Astrocyte (in vitro differentiated cells and primary cell): ENCODE measurements around the gene CLNK. TPM values are rescaled to one million over a fixed set of nuclear protein-coding genes. Genes with fewer than 3 reads are reported as not detected.

Experiments used
- DNase-seq: peaks from one replicate; pipeline ENCODE4 v3.0.0-alpha.2; 2010; ENCODE audit warnings: low read depth
- FAIRE-seq: peaks from 2 replicates; lab custom pipeline; 2011; peaks lifted over from hg19 to GRCh38; lab: Jason Lieb, UNC
- H2AFZ ChIP-seq: 2 replicates; pipeline ENCODE4 v1.6.0; 2012; ENCODE audit warnings: low read depth, low read length, inconsistent platforms
- H3K27ac ChIP-seq: 2 replicates; pipeline ENCODE4 v1.5.1; 2011; ENCODE audit warnings: low read depth, low read length, inconsistent platforms
- H3K27me3 ChIP-seq: 2 replicates; pipeline ENCODE4 v1.6.0; 2011; ENCODE audit warnings: low read length, inconsistent platforms; ENCODE audit not compliant: insufficient read depth
- H3K36me3 ChIP-seq: 2 replicates; pipeline ENCODE4 v1.5.1; 2011; ENCODE audit warnings: low read length, inconsistent platforms; ENCODE audit not compliant: insufficient read depth
- H3K4me1 ChIP-seq: 2 replicates; pipeline ENCODE4 v1.5.1; 2011; ENCODE audit warnings: low read length, inconsistent platforms; ENCODE audit not compliant: insufficient read depth
- H3K4me2 ChIP-seq: 2 replicates; pipeline ENCODE4 v1.6.0; 2012; ENCODE audit warnings: low read length, inconsistent platforms
- H3K4me3 ChIP-seq: 2 replicates; pipeline ENCODE4 v1.5.1; 2011; ENCODE audit warnings: low read depth, mild to moderate bottlenecking, low read length, inconsistent platforms; ENCODE audit not compliant: insufficient read depth
- H3K79me2 ChIP-seq: 2 replicates; pipeline ENCODE4 v1.6.0; 2012; ENCODE audit warnings: mild to moderate bottlenecking, low read length, inconsistent platforms; ENCODE audit not compliant: insufficient read depth
- H3K9ac ChIP-seq: 2 replicates; pipeline ENCODE4 v1.6.0; 2012; ENCODE audit warnings: mild to moderate bottlenecking, low read length, inconsistent platforms
- H3K9me3 ChIP-seq: 2 replicates; pipeline ENCODE4 v1.5.1; 2012; ENCODE audit warnings: low read depth, mild to moderate bottlenecking, low read length, inconsistent platforms; ENCODE audit not compliant: insufficient read depth
- H4K20me1 ChIP-seq: 2 replicates; pipeline ENCODE4 v1.6.0; 2012; ENCODE audit warnings: low read length, inconsistent platforms; ENCODE audit not compliant: insufficient read depth
- H3K27ac Mint-ChIP-seq: one replicate; pipeline ENCODE4 v1.8.0; 2021; ENCODE audit warnings: mild to moderate bottlenecking, mixed read lengths; ENCODE audit not compliant: unreplicated experiment
- H3K27me3 Mint-ChIP-seq: one replicate; pipeline ENCODE4 v1.8.0; 2021; ENCODE audit warnings: low read depth, mixed read lengths; ENCODE audit not compliant: unreplicated experiment
- H3K36me3 Mint-ChIP-seq: one replicate; pipeline ENCODE4 v1.8.0; 2021; ENCODE audit warnings: low read depth, mixed read lengths; ENCODE audit not compliant: unreplicated experiment
- H3K4me1 Mint-ChIP-seq: one replicate; pipeline ENCODE4 v1.8.0; 2021; ENCODE audit warnings: low read depth, mixed read lengths; ENCODE audit not compliant: unreplicated experiment
- H3K4me3 Mint-ChIP-seq: one replicate; pipeline ENCODE4 v1.8.0; 2021; ENCODE audit warnings: mild to moderate bottlenecking, moderate library complexity, mixed read lengths; ENCODE audit not compliant: unreplicated experiment
- H3K9me3 Mint-ChIP-seq: one replicate; pipeline ENCODE4 v1.8.0; 2021; ENCODE audit warnings: mild to moderate bottlenecking, mixed read lengths; ENCODE audit not compliant: unreplicated experiment
- CTCF ChIP-seq: IDR thresholded peaks from 2 replicates; pipeline ENCODE4 v1.5.1; 2011; ENCODE audit warnings: low read depth, mild to moderate bottlenecking, inconsistent platforms, low read length, moderate library complexity; ENCODE audit not compliant: insufficient read depth
- EZH2 ChIP-seq: IDR thresholded peaks from 2 replicates; pipeline ENCODE4 v1.6.1; 2012; ENCODE audit warnings: mild to moderate bottlenecking, low read length, inconsistent platforms; ENCODE audit not compliant: insufficient read depth
- total RNA-seq: library from RNA; stranded (reverse); gene quantifications from 2 replicates; pipeline ENCODE4 v1.2.1, GENCODE V29; 2021

CLNK gene
- total RNA-seq, 1 donor from 2014 or later, result not detected

- H3K36me3 ChIP-seq, result no peaks in the 10 kb centered on the region
- peaks cover 8% of the 10 kb centered on the region for H3K27me3 Mint-ChIP-seq
- H3K27me3 ChIP-seq, result no peaks in the 10 kb centered on the region
- H4K20me1 ChIP-seq, result no peaks in the 10 kb centered on the region
- H2AFZ ChIP-seq, result no peak overlapping the region
- H3K4me3 ChIP-seq, result no peak overlapping the region
- TF ChIP-seq CTCF, result no peak
- no peak for TF ChIP-seq EZH2
- no peaks in the 10 kb centered on the region for H3K9me3 ChIP-seq
- no peak overlapping the region for H3K4me3 Mint-ChIP-seq
- no peak overlapping the region for H3K27ac ChIP-seq
- no peaks in the 10 kb centered on the region for H3K79me2 ChIP-seq
- H3K4me1 Mint-ChIP-seq, result no peaks in the 10 kb centered on the region
- no peak overlapping the region for H3K4me2 ChIP-seq
- no peaks in the 10 kb centered on the region for H3K36me3 Mint-ChIP-seq
- no peaks in the 10 kb centered on the region for H3K9me3 Mint-ChIP-seq
- FAIRE-seq, result no peak
- DNase-seq, result no peak
- no peak overlapping the region for H3K9ac ChIP-seq
- no peak overlapping the region for H3K27ac Mint-ChIP-seq
- no peaks in the 10 kb centered on the region for H3K4me1 ChIP-seq
Measured at GRCh38 chr4:10730590-10730989, 46.0 kb upstream of the CLNK start.

GRCh38 chr4:10730019-10730418 is 45.5 kb upstream of the CLNK start:
- no peak overlapping the region for H3K4me3 ChIP-seq
- H3K4me1 ChIP-seq, result no peaks in the 10 kb centered on the region
- H3K4me2 ChIP-seq, result no peak overlapping the region
- no peak for FAIRE-seq
- no peaks in the 10 kb centered on the region for H3K9me3 ChIP-seq
- TF ChIP-seq EZH2 (no peak), CTCF (no peak)
- no peaks in the 10 kb centered on the region for H3K4me1 Mint-ChIP-seq
- DNase-seq, result no peak
- H3K27me3 Mint-ChIP-seq, result peaks cover 4% of the 10 kb centered on the region
- no peaks in the 10 kb centered on the region for H3K27me3 ChIP-seq
- no peaks in the 10 kb centered on the region for H3K79me2 ChIP-seq
- no peak overlapping the region for H3K27ac Mint-ChIP-seq
- no peak overlapping the region for H3K4me3 Mint-ChIP-seq
- H3K36me3 Mint-ChIP-seq, result no peaks in the 10 kb centered on the region
- no peak overlapping the region for H3K9ac ChIP-seq
- no peak overlapping the region for H3K27ac ChIP-seq
- H3K36me3 ChIP-seq, result no peaks in the 10 kb centered on the region
- H2AFZ ChIP-seq, result no peak overlapping the region
- no peaks in the 10 kb centered on the region for H4K20me1 ChIP-seq
- no peaks in the 10 kb centered on the region for H3K9me3 Mint-ChIP-seq

- DNase-seq (no peak), FAIRE-seq (no peak)
- H3K4me2 ChIP-seq, result no peak overlapping the region
- H3K4me1 Mint-ChIP-seq, result no peaks in the 10 kb centered on the region
- no peaks in the 10 kb centered on the region for H3K4me1 ChIP-seq
- no peak overlapping the region for H3K4me3 Mint-ChIP-seq
- no peaks in the 10 kb centered on the region for H3K9me3 ChIP-seq
- no peaks in the 10 kb centered on the region for H3K9me3 Mint-ChIP-seq
- H3K36me3 Mint-ChIP-seq, result no peaks in the 10 kb centered on the region
- H3K4me3 ChIP-seq, result no peak overlapping the region
- H3K27me3 Mint-ChIP-seq, result no peaks in the 10 kb centered on the region
- H3K27ac ChIP-seq, result no peak overlapping the region
- TF ChIP-seq EZH2, result no peak
- no peak for TF ChIP-seq CTCF
- no peaks in the 10 kb centered on the region for H3K27me3 ChIP-seq
- H3K9ac ChIP-seq, result no peak overlapping the region
- H3K27ac Mint-ChIP-seq, result no peak overlapping the region
- no peaks in the 10 kb centered on the region for H3K79me2 ChIP-seq
- no peaks in the 10 kb centered on the region for H4K20me1 ChIP-seq
- H3K36me3 ChIP-seq, result no peaks in the 10 kb centered on the region
- no peak overlapping the region for H2AFZ ChIP-seq
Measured at GRCh38 chr4:10729366-10729765, 44.8 kb upstream of the CLNK start.
